HEK293T (cell line): ENCODE measurements around the gene AOPEP.

Experiments used
- CTCF ChIA-PET: fragments of 350-600 bp; formaldehyde crosslinking; extraction: SDS; loops from one replicate; lab custom pipeline; 2021; ENCODE audit warnings: antibody characterized with exemption, inconsistent platforms; lab: Yijun Ruan, JAX
- POLR2A ChIA-PET: fragments of 350-600 bp; formaldehyde crosslinking; extraction: SDS; loops from one replicate; lab custom pipeline; 2020; ENCODE audit warnings: antibody characterized with exemption, inconsistent platforms; lab: Yijun Ruan, JAX
- DNase-seq: peaks from one replicate; pipeline ENCODE4 v3.0.0; 2012; ENCODE audit warnings: mixed read lengths; ENCODE audit errors: extremely low spot score
- ARNT ChIP-seq: fragments of 450-650 bp; IDR thresholded peaks from 2 replicates; pipeline ENCODE4 v1.6.1; 2017; ENCODE audit warnings: mild to moderate bottlenecking
- BHLHE40 ChIP-seq: fragments of 450-650 bp; IDR thresholded peaks from 2 replicates; pipeline ENCODE4 v1.6.1; 2016; ENCODE audit warnings: mild to moderate bottlenecking, moderate library complexity, borderline replicate concordance
- CTBP1 ChIP-seq: fragments of 450-650 bp; IDR thresholded peaks from 2 replicates; pipeline ENCODE4 v1.6.1; 2016; ENCODE audit warnings: borderline replicate concordance
- ELF4 ChIP-seq: fragments of 450-650 bp; IDR thresholded peaks from 2 replicates; pipeline ENCODE4 v1.6.1; 2017; ENCODE audit warnings: antibody characterized with exemption
- FOXA1 ChIP-seq: fragments of 450-650 bp; IDR thresholded peaks from 2 replicates; pipeline ENCODE4 v1.6.1; 2016; ENCODE audit warnings: mild to moderate bottlenecking
- FOXK2 ChIP-seq: fragments of 450-650 bp; IDR thresholded peaks from 2 replicates; pipeline ENCODE4 v1.6.1; 2016; ENCODE audit warnings: mild to moderate bottlenecking
- FOXM1 ChIP-seq: fragments of 450-650 bp; IDR thresholded peaks from 2 replicates; pipeline ENCODE4 v1.6.1; 2017; ENCODE audit warnings: mild to moderate bottlenecking, borderline replicate concordance
- HDGF ChIP-seq: fragments of 450-650 bp; IDR thresholded peaks from 2 replicates; pipeline ENCODE4 v1.6.1; 2017; ENCODE audit warnings: antibody characterized with exemption, borderline replicate concordance
- L3MBTL2 ChIP-seq: fragments of 450-650 bp; conservative IDR thresholded peaks from 2 replicates; pipeline ENCODE4 v1.6.1; 2016; ENCODE audit warnings: mild to moderate bottlenecking
- LEF1 ChIP-seq: fragments of 450-650 bp; IDR thresholded peaks from 2 replicates; pipeline ENCODE4 v1.6.1; 2017; ENCODE audit warnings: mild to moderate bottlenecking, borderline replicate concordance
- NFRKB ChIP-seq: fragments of 450-650 bp; IDR thresholded peaks from 2 replicates; pipeline ENCODE4 v1.6.1; 2016; ENCODE audit warnings: mild to moderate bottlenecking, moderate library complexity
- SP1 ChIP-seq: fragments of 450-650 bp; IDR thresholded peaks from 2 replicates; pipeline ENCODE4 v1.6.1; 2017
- SUZ12 ChIP-seq: fragments of 450-650 bp; IDR thresholded peaks from 2 replicates; pipeline ENCODE4 v1.6.1; 2016; ENCODE audit warnings: mild to moderate bottlenecking
- TARDBP ChIP-seq: fragments of 450-650 bp; IDR thresholded peaks from 2 replicates; pipeline ENCODE4 v1.6.1; 2016
- ZNF384 ChIP-seq: fragments of 450-650 bp; IDR thresholded peaks from 2 replicates; pipeline ENCODE4 v1.6.1; 2016
- TF ChIP-seq, protein P1 (sequence below): fragments of 450-650 bp; IDR thresholded peaks from 2 replicates; pipeline ENCODE4 v1.6.1; 2016

Gene AOPEP

GRCh38 chr9:94685359-94685758, 41.1 kb upstream of the AOPEP start:
- CTCF ChIA-PET = no interaction called here
- DNase-seq = no peak
- TF ChIP-seq HDGF = no peak
- no peak for TF ChIP-seq FOXA1
- no peak for TF ChIP-seq ELF4
- no peak for TF ChIP-seq ARNT
- TF ChIP-seq BHLHE40 = no peak
- TF ChIP-seq, protein P1, sequence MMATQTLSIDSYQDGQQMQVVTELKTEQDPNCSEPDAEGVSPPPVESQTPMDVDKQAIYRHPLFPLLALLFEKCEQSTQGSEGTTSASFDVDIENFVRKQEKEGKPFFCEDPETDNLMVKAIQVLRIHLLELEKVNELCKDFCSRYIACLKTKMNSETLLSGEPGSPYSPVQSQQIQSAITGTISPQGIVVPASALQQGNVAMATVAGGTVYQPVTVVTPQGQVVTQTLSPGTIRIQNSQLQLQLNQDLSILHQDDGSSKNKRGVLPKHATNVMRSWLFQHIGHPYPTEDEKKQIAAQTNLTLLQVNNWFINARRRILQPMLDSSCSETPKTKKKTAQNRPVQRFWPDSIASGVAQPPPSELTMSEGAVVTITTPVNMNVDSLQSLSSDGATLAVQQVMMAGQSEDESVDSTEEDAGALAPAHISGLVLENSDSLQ = no peak
- no peak for TF ChIP-seq LEF1
- TF ChIP-seq SP1 = no peak
- POLR2A ChIA-PET = no interaction called here

DNA sequence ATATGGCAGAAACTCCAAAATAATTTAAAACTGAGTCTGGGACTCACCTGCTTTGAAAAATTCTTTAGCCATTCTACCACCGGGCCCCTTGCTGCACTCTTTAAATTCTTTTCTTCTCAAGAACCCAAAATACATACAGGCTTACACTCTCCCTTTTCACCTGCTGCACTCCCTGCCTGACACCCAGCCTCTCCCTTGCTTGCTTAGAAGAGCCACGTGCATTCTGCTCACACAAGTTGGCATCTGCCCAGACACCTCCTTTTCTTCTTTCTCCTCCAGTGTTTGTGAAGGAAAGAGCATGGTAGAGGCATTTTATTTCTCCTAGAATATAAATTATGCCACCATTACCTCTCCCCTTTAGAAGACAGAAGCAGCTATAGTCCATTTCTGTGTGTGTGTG, 39.0 kb upstream of the AOPEP start:
- ChIA-PET CTCF (no interaction called here), POLR2A (no interaction called here)
- TF ChIP-seq ARNT (no peak), CTBP1 (no peak), BHLHE40 (no peak), HDGF (no peak), FOXK2 (no peak), FOXA1 (no peak), ELF4 (no peak), TARDBP (no peak), SP1 (no peak), FOXM1 (no peak), SUZ12 (no peak), LEF1 (no peak), L3MBTL2 (no peak)
- TF ChIP-seq, protein P1 = no peak
- no peak for DNase-seq

DNA sequence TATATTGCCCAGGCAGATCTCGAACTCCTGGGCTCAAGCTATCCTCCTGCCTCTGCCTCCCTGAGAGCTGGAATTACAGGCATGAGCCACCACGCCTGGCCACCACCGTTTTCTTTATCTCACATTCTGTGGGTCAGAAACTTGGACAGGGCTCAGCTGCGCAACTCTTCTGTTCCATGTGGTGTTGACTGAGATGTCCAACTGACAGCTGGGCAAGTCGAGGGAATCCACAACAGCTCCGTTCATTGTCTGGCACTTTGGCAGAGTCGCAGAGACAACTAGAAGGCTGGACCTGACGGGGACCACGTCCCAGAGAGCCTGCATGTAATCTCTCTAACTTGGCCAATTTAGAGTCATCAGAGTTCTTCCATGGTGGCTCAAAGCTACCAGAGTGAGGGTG, 36.2 kb upstream of the AOPEP start:
- DNase-seq = no peak
- ChIA-PET POLR2A (no interaction called here), CTCF (no interaction called here)
- no peak for TF ChIP-seq ARNT
- no peak for TF ChIP-seq TARDBP
- no peak for TF ChIP-seq NFRKB
- TF ChIP-seq SP1 = no peak
- TF ChIP-seq ZNF384 = no peak
- no peak for TF ChIP-seq L3MBTL2
- TF ChIP-seq FOXM1 = no peak
- no peak for TF ChIP-seq HDGF

- no peak for TF ChIP-seq TARDBP
- TF ChIP-seq ZNF384 = no peak
- TF ChIP-seq SP1 = no peak
- TF ChIP-seq ELF4 = no peak
- no peak for TF ChIP-seq BHLHE40
- no peak for TF ChIP-seq FOXM1
- TF ChIP-seq CTBP1 = no peak
- TF ChIP-seq SUZ12 = no peak
- no peak for TF ChIP-seq L3MBTL2
- TF ChIP-seq, protein P1 = no peak
- no peak for TF ChIP-seq FOXA1
- no peak for TF ChIP-seq HDGF
- no peak for TF ChIP-seq NFRKB
- no peak for TF ChIP-seq FOXK2
- TF ChIP-seq LEF1 = no peak
- TF ChIP-seq ARNT = no peak
- DNase-seq = no peak
- POLR2A ChIA-PET = no interaction called here
- CTCF ChIA-PET = interaction anchor here (0.9 kb wide), 1 partner anchor 435 kb away, joined by 3 read pairs; no protein-coding TSS in a partner anchor
Measured at GRCh38 chr9:94692601-94693000, 33.9 kb upstream of the AOPEP start.

DNA sequence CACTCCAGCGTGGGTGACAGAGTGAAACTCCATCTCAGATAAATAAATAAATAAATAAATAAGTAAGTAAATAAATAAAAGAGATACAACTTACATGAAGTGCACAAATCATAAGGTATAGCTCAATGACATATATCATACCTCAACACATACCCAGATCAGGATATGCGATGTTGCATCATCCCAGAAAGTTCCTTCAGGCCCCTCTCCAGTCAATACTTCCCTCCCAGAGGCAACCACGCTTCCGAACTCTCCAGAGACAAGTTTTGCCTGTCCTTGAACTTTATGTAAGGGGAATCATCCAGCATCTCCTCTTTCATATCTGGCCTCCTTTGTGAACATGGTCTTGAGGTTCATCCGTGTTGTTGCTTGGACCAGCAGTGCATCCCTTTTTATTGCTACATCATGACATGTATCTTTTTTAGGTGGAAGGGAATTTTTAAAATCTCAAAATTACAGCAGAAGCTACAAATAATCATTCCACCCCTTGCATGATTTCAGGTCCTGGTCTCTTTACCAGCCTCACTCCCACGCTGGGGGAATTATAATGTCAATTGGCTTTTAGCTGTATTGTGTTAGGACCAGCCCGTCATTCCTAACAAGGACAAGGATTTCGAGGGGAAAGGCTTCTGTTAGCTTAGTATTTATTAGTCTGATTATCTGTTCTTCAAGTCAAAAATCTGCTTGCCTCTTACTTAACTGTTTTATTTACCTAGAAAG, 32.9 kb upstream of the AOPEP start:
- DNase-seq = no peak
- POLR2A ChIA-PET = interaction anchor here (1.0 kb wide), 1 partner anchor 31 kb away, joined by 3 read pairs; no protein-coding TSS in a partner anchor
- no peak for TF ChIP-seq LEF1
- TF ChIP-seq FOXA1 = no peak
- TF ChIP-seq L3MBTL2 = no peak
- TF ChIP-seq BHLHE40 = no peak
- TF ChIP-seq FOXM1 = no peak
- TF ChIP-seq TARDBP = no peak
- no peak for TF ChIP-seq FOXK2
- TF ChIP-seq, protein P1 = no peak
- TF ChIP-seq SP1 = no peak
- CTCF ChIA-PET = interaction anchor here (0.6 to 0.8 kb wide), 3 partner anchors 12 to 474 kb away, joined by 3 read pairs; no protein-coding TSS in a partner anchor

DNA sequence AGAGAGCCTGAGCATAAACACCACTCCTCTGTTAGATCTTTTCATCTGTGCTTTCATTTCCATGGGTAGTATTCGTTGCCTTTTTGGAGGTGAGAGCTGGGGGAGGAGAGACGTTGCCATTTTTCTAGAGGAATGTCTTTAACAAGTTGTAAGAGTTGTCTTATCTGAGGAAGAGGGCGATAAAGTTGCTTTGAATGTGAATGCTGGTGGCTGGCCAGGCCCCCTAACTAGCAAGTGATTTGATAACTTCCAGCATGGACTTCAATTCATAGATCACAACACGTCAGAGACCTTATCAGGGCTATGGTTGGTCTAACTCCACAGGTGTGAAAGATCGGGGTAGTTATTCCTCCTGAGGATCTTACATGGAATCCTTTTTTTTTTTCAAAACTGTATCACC, 30.0 kb upstream of the AOPEP start:
- ChIA-PET POLR2A (no interaction called here), CTCF (no interaction called here)
- no peak for DNase-seq
- TF ChIP-seq FOXA1 = no peak
- TF ChIP-seq CTBP1 = no peak
- no peak for TF ChIP-seq BHLHE40
- no peak for TF ChIP-seq HDGF
- no peak for TF ChIP-seq LEF1
- TF ChIP-seq FOXM1 = no peak
- TF ChIP-seq TARDBP = no peak
- TF ChIP-seq SUZ12 = no peak
- no peak for TF ChIP-seq SP1
- TF ChIP-seq ARNT = no peak
- no peak for TF ChIP-seq NFRKB
- no peak for TF ChIP-seq ELF4
- TF ChIP-seq ZNF384 = no peak
- no peak for TF ChIP-seq FOXK2
- TF ChIP-seq, protein P1 = no peak
- TF ChIP-seq L3MBTL2 = no peak
